ENCODE data around the gene MAGED1. TPM values are rescaled to one million over a fixed set of nuclear protein-coding genes. Genes with fewer than 3 reads are reported as not detected.
A peak's percentile ranks its signal among the peaks of the same experiment; 100 is the strongest.

MAGED1 gene
- total RNA-seq, 2 donors from 2014 or later, result 68.2 to 96.8 TPM

DNA sequence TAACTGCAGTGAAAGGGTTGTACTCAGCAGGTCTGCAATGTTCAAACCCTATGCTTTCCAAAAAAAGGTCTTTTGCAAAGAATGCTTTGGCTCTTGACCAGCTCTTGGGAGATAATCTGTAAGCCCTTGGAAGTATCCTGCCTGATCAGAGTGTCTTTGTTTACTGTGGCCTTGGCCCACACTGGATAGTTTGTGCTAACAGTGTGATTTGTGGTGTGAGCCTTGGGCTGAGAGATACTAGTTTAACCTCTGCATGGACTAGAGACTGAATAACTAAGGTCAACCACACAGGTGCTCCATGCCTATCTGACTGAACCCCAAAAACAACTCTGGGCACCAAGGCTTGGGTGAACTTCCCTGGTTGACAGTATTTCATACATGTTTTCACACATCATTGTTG, 3.6 kb upstream of the MAGED1 start:
- H3K9me3 ChIP-seq, result no peaks in the 10 kb centered on the region
- no peaks in the 10 kb centered on the region for H3K36me3 ChIP-seq
- TF ChIP-seq, protein P1, sequence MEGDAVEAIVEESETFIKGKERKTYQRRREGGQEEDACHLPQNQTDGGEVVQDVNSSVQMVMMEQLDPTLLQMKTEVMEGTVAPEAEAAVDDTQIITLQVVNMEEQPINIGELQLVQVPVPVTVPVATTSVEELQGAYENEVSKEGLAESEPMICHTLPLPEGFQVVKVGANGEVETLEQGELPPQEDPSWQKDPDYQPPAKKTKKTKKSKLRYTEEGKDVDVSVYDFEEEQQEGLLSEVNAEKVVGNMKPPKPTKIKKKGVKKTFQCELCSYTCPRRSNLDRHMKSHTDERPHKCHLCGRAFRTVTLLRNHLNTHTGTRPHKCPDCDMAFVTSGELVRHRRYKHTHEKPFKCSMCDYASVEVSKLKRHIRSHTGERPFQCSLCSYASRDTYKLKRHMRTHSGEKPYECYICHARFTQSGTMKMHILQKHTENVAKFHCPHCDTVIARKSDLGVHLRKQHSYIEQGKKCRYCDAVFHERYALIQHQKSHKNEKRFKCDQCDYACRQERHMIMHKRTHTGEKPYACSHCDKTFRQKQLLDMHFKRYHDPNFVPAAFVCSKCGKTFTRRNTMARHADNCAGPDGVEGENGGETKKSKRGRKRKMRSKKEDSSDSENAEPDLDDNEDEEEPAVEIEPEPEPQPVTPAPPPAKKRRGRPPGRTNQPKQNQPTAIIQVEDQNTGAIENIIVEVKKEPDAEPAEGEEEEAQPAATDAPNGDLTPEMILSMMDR (IDR thresholded peaks at IDR 0.05), result no peak
- no peaks in the 10 kb centered on the region for H3K4me1 ChIP-seq
- intact Hi-C loops (cut with DNase I), result no loop called here
- H3K27ac ChIP-seq, result no peak overlapping the region
- no peaks in the 10 kb centered on the region for H3K27me3 ChIP-seq
- H3K4me3 ChIP-seq, result no peak overlapping the region
- DNase-seq, result no peak
- H3K9ac ChIP-seq (ENCODE audit: low read depth in 2 of 2, low read length in 2 of 2), result no peak overlapping the region

DNA sequence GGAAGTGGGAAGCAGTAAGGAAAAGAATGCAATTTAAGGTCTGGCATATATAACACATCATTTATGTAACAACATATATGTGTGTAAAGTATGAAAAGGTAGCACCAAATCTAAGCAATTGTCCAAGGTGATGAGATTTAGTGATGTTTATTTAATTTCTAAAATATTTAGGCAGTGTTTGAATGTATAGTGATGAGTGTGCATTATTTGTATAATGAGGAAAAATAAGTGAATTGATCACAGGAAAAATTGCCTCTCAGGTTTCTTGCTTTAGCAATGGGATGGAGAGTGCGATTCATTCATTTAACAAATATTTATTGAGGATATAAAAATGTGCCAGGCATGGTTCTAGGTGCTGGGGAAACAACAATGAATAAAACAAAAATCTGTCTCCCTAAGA, 2.2 kb upstream of the MAGED1 start:
- DNase-seq, result no peak
- no peaks in the 10 kb centered on the region for H3K27me3 ChIP-seq
- no peak overlapping the region for H3K27ac ChIP-seq
- no peak overlapping the region for H3K4me3 ChIP-seq
- no peak overlapping the region for H3K9ac ChIP-seq (ENCODE audit: low read depth in 2 of 2, low read length in 2 of 2)
- TF ChIP-seq, protein P1 (IDR thresholded peaks at IDR 0.05), result no peak
- no peaks in the 10 kb centered on the region for H3K9me3 ChIP-seq
- intact Hi-C loops (cut with DNase I), result no loop called here
- no peaks in the 10 kb centered on the region for H3K36me3 ChIP-seq
- H3K4me1 ChIP-seq, result no peaks in the 10 kb centered on the region

DNA sequence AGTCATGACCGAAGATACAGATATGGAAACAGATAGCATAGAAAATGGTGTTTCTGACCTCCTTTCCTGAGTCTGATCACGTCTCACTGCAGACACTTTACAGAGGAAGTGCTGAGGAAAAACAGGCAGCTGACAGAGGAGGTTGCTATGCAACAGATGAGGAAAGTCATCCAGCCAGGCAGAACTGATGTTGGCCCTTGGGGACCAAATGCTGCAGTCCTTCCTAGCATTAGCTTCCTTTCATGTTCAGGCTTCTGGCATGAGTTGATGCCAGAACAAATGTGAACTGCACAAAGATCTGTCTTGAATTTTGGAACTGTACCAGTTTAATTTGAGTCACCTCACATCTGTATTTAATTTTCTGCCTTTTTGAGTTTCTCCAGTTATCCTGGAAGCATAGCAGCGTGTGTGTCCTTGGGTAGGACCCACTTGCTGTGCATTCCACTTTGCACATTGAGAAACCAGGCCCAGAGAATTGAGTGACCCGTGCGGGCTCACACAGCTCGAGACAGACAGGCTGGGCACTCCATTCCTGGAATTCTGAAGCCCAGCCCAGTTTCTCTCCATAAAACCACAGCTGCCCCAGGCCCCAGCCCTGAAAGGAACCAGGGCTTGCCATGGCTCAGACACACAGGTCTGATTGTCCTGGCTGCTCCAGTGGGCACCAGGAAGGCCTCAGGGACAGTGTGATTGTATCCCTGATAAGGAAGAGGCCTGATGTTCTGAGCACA, 1.4 kb upstream of the MAGED1 start:
- H3K27ac ChIP-seq, result no peak overlapping the region
- no peaks in the 10 kb centered on the region for H3K9me3 ChIP-seq
- H3K27me3 ChIP-seq, result no peaks in the 10 kb centered on the region
- H3K4me1 ChIP-seq, result no peaks in the 10 kb centered on the region
- no peak overlapping the region for H3K9ac ChIP-seq (ENCODE audit: low read depth in 2 of 2, low read length in 2 of 2)
- intact Hi-C loops (cut with DNase I), result no loop called here
- no peak overlapping the region for H3K4me3 ChIP-seq
- no peak for DNase-seq
- H3K36me3 ChIP-seq, result no peaks in the 10 kb centered on the region
- TF ChIP-seq, protein P1 (IDR thresholded peaks at IDR 0.05), result no peak

DNA sequence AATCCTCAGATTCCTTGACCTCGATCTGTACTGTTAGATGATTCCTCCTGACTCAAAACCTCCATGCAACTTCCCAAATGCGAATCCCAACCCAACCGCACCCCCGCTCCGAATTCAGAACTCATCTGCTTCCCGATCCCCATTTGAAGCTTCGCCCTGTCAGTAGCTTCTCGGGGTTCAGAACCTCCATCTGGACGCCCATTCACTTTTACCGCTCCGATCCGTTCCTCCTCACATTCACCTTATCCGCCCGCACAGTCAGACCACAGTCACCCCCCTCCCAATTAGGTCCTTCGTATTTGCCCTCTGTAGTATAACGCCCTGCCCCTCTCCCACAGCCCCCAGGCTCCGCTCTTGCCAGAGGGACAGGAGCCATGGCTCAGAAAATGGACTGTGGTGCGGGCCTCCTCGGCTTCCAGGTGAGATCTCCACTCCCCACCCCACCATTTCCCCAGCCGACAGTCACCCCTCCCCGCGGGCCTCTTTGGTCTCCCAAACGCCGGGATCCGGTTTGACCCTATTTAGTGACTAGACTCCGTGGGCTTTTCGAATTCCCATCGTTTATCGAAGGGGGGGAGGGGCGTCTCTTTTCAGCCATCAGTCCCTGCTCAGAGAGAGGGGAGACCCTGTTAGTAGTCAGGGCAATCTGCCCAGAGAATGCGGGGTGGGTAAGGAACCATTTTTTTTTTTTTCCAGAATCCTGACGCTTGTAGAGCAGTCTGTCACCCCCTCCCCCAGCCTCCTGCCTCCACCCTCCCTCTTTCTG, 691 bp downstream of the MAGED1 start:
- Histone ChIP-seq H3K27me3 (no peaks in the 10 kb centered on the region), H3K27ac (no peak overlapping the region), H3K4me3 (peak overlapping the region; percentile 40), H3K9ac (ENCODE audit: low read depth in 2 of 2, low read length in 2 of 2) (peak overlapping the region; percentile 46 to 59), H3K36me3 (no peaks in the 10 kb centered on the region), H3K4me1 (no peaks in the 10 kb centered on the region), H3K9me3 (no peaks in the 10 kb centered on the region)
- intact Hi-C loops (cut with DNase I), result no loop called here
- TF ChIP-seq, protein P1 (IDR thresholded peaks at IDR 0.05), result no peak
- peak; percentile 28 for DNase-seq

DNA sequence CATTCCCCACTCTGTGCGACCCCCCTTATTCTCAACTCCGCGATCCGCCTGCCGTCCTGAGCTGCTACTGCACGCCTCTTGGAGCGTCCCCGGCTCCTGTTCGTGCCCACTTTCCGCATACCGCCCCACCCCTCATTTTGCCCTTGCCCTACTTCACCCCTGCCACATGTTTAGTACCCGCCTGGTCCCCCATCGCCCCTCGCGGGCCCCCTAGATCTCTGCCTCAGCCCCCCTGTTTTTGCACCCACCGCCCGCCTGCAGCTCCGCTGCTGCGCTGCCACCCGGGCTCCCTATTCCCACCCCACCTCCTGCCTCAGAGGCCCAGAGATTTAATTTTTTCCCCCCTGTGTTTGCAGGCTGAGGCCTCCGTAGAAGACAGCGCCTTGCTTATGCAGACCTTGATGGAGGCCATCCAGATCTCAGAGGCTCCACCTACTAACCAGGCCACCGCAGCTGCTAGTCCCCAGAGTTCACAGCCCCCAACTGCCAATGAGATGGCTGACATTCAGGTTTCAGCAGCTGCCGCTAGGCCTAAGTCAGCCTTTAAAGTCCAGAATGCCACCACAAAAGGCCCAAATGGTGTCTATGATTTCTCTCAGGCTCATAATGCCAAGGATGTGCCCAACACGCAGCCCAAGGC, 1.4 kb downstream of the MAGED1 start:
- Histone ChIP-seq H3K36me3 (no peaks in the 10 kb centered on the region), H3K4me1 (no peaks in the 10 kb centered on the region), H3K9ac (ENCODE audit: low read depth in 2 of 2, low read length in 2 of 2) (peak overlapping the region; percentile 18 to 31), H3K27me3 (no peaks in the 10 kb centered on the region), H3K9me3 (no peaks in the 10 kb centered on the region), H3K27ac (no peak overlapping the region), H3K4me3 (peak overlapping the region; percentile 40)
- TF ChIP-seq, protein P1 (IDR thresholded peaks at IDR 0.05), result no peak
- peak; percentile 25 for DNase-seq
- intact Hi-C loops (cut with DNase I), result no loop called here

Data from colonic mucosa (tissue), 4 donors.